OCI-LY7 (cell line): ENCODE data around the gene USP30. TPM values are rescaled to one million over a fixed set of nuclear protein-coding genes. Genes with fewer than 3 reads are reported as not detected.
A peak's percentile ranks its signal among the peaks of the same experiment; 100 is the strongest.

Experiments used
- BruUV-seq: library from RNA; stranded (reverse); fragments of 400-500 nt; replicated peaks from 2 replicates; lab custom pipeline; 2021; lab: Mats Ljungman, UMichigan
- CTCF ChIA-PET: fragments of 300-600 bp; sonication (Branson Sonifier 250); formaldehyde crosslinking; loops from one replicate; lab custom pipeline; 2022; ENCODE audit warnings: antibody characterized with exemption; ENCODE audit not compliant: unreplicated experiment; lab: Charles Lee
- POLR2A ChIA-PET: fragments of 300-600 bp; sonication (Branson Sonifier 250); formaldehyde crosslinking; loops from one replicate; lab custom pipeline; 2022; ENCODE audit warnings: antibody characterized with exemption; lab: Charles Lee
- DNase-seq: peaks from one replicate; pipeline ENCODE4 v3.0.0-alpha.2; 2015; ENCODE audit warnings: low spot score
- H2AFZ ChIP-seq: fragments of 200-600 bp; sonication (generic), shearing (Covaris generic); 2 replicates; pipeline ENCODE4 v1.6.1; 2014; ENCODE audit warnings: mild to moderate bottlenecking, antibody characterized with exemption, low read length, moderate library complexity
- H3K27ac ChIP-seq: fragments of 200-600 bp; sonication (generic); 2 replicates; pipeline ENCODE4 v1.5.1; 2014; ENCODE audit warnings: mixed run types, low read depth, mild to moderate bottlenecking, moderate library complexity, low read length, inconsistent platforms; ENCODE audit not compliant: poor library complexity, severe bottlenecking
- H3K36me3 ChIP-seq: fragments of 200-600 bp; sonication (generic); 2 replicates; pipeline ENCODE4 v1.6.1; 2014; ENCODE audit warnings: mild to moderate bottlenecking, antibody characterized with exemption, low read length, moderate library complexity, mixed read lengths; ENCODE audit not compliant: insufficient read depth
- H3K4me1 ChIP-seq: fragments of 200-600 bp; sonication (generic); 2 replicates; pipeline ENCODE4 v1.5.1; 2014; ENCODE audit warnings: mild to moderate bottlenecking, low read length; ENCODE audit not compliant: insufficient read depth, poor library complexity, severe bottlenecking
- H3K4me2 ChIP-seq: fragments of 200-600 bp; sonication (generic); 2 replicates; pipeline ENCODE4 v1.6.1; 2014; ENCODE audit warnings: mild to moderate bottlenecking, low read length
- H3K4me3 ChIP-seq: fragments of 200-600 bp; sonication (generic); 2 replicates; pipeline ENCODE4 v1.5.1; 2014; ENCODE audit warnings: mild to moderate bottlenecking, low read depth, low read length; ENCODE audit not compliant: poor library complexity, severe bottlenecking
- H3K79me2 ChIP-seq: fragments of 200-600 bp; sonication (generic); 2 replicates; pipeline ENCODE4 v1.6.1; 2016; ENCODE audit warnings: low read depth, mild to moderate bottlenecking, low read length, moderate library complexity, mixed read lengths; ENCODE audit not compliant: insufficient read depth
- H3K9me2 ChIP-seq: fragments of 200-600 bp; sonication (generic); 2 replicates; pipeline ENCODE4 v1.6.1; 2016; ENCODE audit warnings: mild to moderate bottlenecking, low read length, mixed read lengths; ENCODE audit not compliant: insufficient read depth
- H3K9me3 ChIP-seq: fragments of 200-600 bp; sonication (generic); 2 replicates; pipeline ENCODE4 v1.6.1; 2014; ENCODE audit warnings: mild to moderate bottlenecking, mixed run types, low read length, mixed read lengths
- H4K20me1 ChIP-seq: fragments of 200-600 bp; sonication (generic); 2 replicates; pipeline ENCODE4 v1.6.1; 2014; ENCODE audit warnings: mild to moderate bottlenecking, antibody characterized with exemption, low read length, moderate library complexity, mixed read lengths; ENCODE audit not compliant: insufficient read depth
- CTCF ChIP-seq: fragments of 200-600 bp; sonication (generic); conservative IDR thresholded peaks from 2 replicates; pipeline ENCODE4 v1.5.1; 2014; ENCODE audit warnings: mild to moderate bottlenecking, antibody characterized with exemption, low read length, moderate library complexity, mixed read lengths
- EZH2phosphoT487 ChIP-seq: fragments of 200-600 bp; sonication (generic); IDR thresholded peaks from 2 replicates; pipeline ENCODE4 v1.6.1; 2018; ENCODE audit warnings: low read depth, borderline replicate concordance, mild to moderate bottlenecking, mixed run types, antibody characterized with exemption, low read length, moderate library complexity, mixed read lengths
- intact Hi-C: fragments of 100-400 bp; cut with micrococcal nuclease; formaldehyde crosslinking; loops from one replicate; pipeline ENCODE4 v1.10.0; 2022; ENCODE audit not compliant: unreplicated experiment
- total RNA-seq, 2 experiments: library from RNA; depleted of rRNA in 1 of 2; stranded (reverse); fragments of >200 nt in 1 of 2; shearing (Covaris generic) in 1 of 2; gene quantifications; 2 replicates each; pipeline ENCODE4 v1.2.3, GENCODE V29; 2014 to 2022

USP30 gene
- total RNA-seq, 2 experiments from 2014 or later = 15.7 to 36.2 TPM

- Histone ChIP-seq H3K27ac (no peak overlapping the region), H3K36me3 (peaks cover 13% of the 10 kb centered on the region; the same call in 1 of the 2 replicates), H3K4me3 (no peak overlapping the region), H2AFZ (no peak overlapping the region), H4K20me1 (no peaks in the 10 kb centered on the region), H3K9me3 (no peaks in the 10 kb centered on the region), H3K79me2 (no peaks in the 10 kb centered on the region), H3K4me1 (peaks cover 20% of the 10 kb centered on the region), H3K4me2 (no peak overlapping the region), H3K9me2 (no peaks in the 10 kb centered on the region)
- TF ChIP-seq CTCF (no peak), EZH2phosphoT487 (no peak)
- no peak for DNase-seq
- ChIA-PET CTCF (no interaction called here), POLR2A (interaction anchor here (1.0 kb wide), 2 partner anchors 9 to 10 kb away, joined by 3 to 4 read pairs; no protein-coding TSS in a partner anchor)
- no TSS peak for BruUV-seq
- intact Hi-C loops = no loop called here
Observed at GRCh38 chr12:109116611-109116949, 64.2 kb downstream of the USP30 start.

DNA sequence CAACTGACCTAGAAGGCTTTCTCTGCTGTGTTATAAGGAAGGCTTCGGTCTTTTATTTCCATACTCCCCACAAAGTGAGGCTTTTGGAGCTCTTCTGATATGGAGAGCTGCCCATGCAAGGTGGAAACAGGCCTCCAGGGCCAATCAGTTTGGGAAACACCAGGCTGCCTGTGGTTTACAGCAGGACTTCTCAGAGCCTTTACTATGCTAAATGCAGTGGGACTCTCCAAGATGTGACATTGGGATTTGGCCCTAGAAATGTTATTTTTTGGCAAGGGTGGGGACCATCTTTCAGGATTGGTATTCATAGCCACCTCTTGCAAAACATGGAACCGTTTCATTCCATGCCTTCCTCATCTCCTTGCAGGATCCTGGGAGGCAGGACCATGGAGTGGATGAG lies 67.7 kb downstream of the USP30 start:
- Histone ChIP-seq H3K9me3 (no peaks in the 10 kb centered on the region), H4K20me1 (no peaks in the 10 kb centered on the region), H2AFZ (no peak overlapping the region), H3K27ac (no peak overlapping the region), H3K36me3 (no peaks in the 10 kb centered on the region), H3K79me2 (no peaks in the 10 kb centered on the region), H3K9me2 (no peaks in the 10 kb centered on the region), H3K4me2 (no peak overlapping the region), H3K4me3 (no peak overlapping the region), H3K4me1 (peaks cover 45% of the 10 kb centered on the region)
- intact Hi-C loops = no loop called here
- ChIA-PET CTCF (no interaction called here), POLR2A (no interaction called here)
- no peak for DNase-seq
- BruUV-seq = no TSS peak
- TF ChIP-seq CTCF = no peak
- no peak for TF ChIP-seq EZH2phosphoT487

GRCh38 chr12:109120557-109120956 lies 68.2 kb downstream of the USP30 start:
- peak; percentile 30 for DNase-seq
- TF ChIP-seq CTCF (no peak), EZH2phosphoT487 (no peak)
- Histone ChIP-seq H3K4me2 (no peak overlapping the region), H3K4me1 (peaks cover 49% of the 10 kb centered on the region), H3K9me3 (no peaks in the 10 kb centered on the region), H3K4me3 (no peak overlapping the region), H3K9me2 (no peaks in the 10 kb centered on the region), H3K27ac (no peak overlapping the region), H4K20me1 (no peaks in the 10 kb centered on the region), H3K36me3 (no peaks in the 10 kb centered on the region), H3K79me2 (no peaks in the 10 kb centered on the region), H2AFZ (no peak overlapping the region)
- intact Hi-C loops = no loop called here
- ChIA-PET CTCF (no interaction called here), POLR2A (no interaction called here)
- BruUV-seq = no TSS peak
